ENCODE results near the gene PPP2R2C. TPM values are rescaled to one million over a fixed set of nuclear protein-coding genes. Genes with fewer than 3 reads are reported as not detected.

The PPP2R2C gene
- total and polyA plus RNA-seq, 12 donors, result 0.14 to 10.6 (median 4.2) TPM

DNA sequence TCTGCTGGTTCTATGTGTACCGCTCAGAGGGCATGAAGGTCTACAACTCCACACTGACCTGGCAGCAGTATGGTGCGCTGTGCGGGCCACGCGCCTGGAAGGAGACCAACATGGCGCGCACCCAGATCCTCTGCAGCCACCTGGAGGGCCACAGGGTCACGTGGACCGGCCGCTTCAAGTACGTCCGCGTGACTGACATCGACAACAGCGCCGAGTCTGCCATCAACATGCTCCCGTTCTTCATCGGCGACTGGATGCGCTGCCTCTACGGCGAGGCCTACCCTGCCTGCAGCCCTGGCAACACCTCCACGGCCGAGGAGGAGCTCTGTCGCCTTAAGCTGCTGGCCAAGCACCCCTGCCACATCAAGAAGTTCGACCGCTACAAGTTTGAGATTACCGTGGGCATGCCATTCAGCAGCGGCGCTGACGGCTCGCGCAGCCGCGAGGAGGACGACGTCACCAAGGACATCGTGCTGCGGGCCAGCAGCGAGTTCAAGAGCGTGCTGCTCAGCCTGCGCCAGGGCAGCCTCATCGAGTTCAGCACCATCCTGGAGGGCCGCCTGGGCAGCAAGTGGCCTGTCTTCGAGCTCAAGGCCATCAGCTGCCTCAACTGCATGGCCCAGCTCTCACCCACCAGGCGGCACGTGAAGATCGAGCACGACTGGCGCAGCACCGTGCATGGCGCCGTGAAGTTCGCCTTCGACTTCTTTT is 170.5 kb downstream of the PPP2R2C start:
- WGBS, 2 donors, result 96 to 98% methylated on average over 55 of the region's 55 CpGs
- no peak for DNase-seq
- Histone ChIP-seq H3K27me3 (peaks cover 0 to under 1% (median 0%) of the 10 kb centered on the region in 7 donors), H3K27ac (no peak overlapping the region), H3K4me1 (no peaks in the 10 kb centered on the region), H3K9me3 (no peaks in the 10 kb centered on the region), H3K4me3 (no peak overlapping the region), H3K36me3 (peaks cover 0 to 73% (median 30%) of the 10 kb centered on the region in 9 donors)
- TF ChIP-seq, protein P1, sequence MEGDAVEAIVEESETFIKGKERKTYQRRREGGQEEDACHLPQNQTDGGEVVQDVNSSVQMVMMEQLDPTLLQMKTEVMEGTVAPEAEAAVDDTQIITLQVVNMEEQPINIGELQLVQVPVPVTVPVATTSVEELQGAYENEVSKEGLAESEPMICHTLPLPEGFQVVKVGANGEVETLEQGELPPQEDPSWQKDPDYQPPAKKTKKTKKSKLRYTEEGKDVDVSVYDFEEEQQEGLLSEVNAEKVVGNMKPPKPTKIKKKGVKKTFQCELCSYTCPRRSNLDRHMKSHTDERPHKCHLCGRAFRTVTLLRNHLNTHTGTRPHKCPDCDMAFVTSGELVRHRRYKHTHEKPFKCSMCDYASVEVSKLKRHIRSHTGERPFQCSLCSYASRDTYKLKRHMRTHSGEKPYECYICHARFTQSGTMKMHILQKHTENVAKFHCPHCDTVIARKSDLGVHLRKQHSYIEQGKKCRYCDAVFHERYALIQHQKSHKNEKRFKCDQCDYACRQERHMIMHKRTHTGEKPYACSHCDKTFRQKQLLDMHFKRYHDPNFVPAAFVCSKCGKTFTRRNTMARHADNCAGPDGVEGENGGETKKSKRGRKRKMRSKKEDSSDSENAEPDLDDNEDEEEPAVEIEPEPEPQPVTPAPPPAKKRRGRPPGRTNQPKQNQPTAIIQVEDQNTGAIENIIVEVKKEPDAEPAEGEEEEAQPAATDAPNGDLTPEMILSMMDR (IDR thresholded peaks at IDR 0.05), result no peak
- intact Hi-C loops (cut with DNase I), result no loop called here
- no peak for ATAC-seq

- no peaks in the 10 kb centered on the region for H3K9me3 ChIP-seq
- no peak overlapping the region for H3K4me3 ChIP-seq
- H3K27me3 ChIP-seq, result no peaks in the 10 kb centered on the region
- no peaks in the 10 kb centered on the region for H3K4me1 ChIP-seq
- no peak for DNase-seq
- TF ChIP-seq, protein P1 (IDR thresholded peaks at IDR 0.05), result no peak
- intact Hi-C loops (cut with DNase I), result no loop called here
- 94% methylated on average over 35 of the region's 35 CpGs for WGBS, 2 donors
- H3K27ac ChIP-seq, result no peak overlapping the region
- H3K36me3 ChIP-seq, result peaks cover 0 to 80% (median 30%) of the 10 kb centered on the region in 9 donors
- peak in 1 of 8 donors; percentile 10 for ATAC-seq
These were observed 171.2 kb downstream of the PPP2R2C start for GRCh38 chr4:6301051-6301731.

DNA sequence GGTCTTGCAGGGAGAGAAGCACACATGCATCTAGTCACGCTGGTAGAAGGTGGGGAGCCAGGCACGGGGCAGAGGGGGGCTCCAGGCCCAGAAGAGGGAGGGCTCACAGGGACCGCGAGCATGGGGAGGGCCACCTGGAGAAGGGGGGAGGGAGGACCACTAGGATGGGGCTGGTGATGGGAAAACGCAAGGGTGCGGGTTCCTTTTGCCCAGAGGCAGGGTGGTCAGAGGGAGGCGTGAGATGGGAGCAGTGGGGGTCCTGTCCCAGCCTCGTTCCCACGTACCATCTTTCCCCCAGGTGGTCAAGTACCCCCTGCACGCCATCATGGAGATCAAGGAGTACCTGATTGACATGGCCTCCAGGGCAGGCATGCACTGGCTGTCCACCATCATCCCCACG is 172.1 kb downstream of the PPP2R2C start:
- Histone ChIP-seq H3K27ac (no peak overlapping the region), H3K9me3 (no peaks in the 10 kb centered on the region), H3K4me3 (no peak overlapping the region), H3K27me3 (no peaks in the 10 kb centered on the region), H3K36me3 (peaks cover 4 to 88% (median 33%) of the 10 kb centered on the region in 9 donors), H3K4me1 (no peaks in the 10 kb centered on the region)
- ATAC-seq (no peak), DNase-seq (no peak)
- WGBS, 2 donors, result 91 to 94% methylated on average over 11 of the region's 11 CpGs
- TF ChIP-seq, protein P1 (IDR thresholded peaks at IDR 0.05), result no peak
- intact Hi-C loops (cut with DNase I), result no loop called here

GRCh38 chr4:6299875-6300274 is 172.5 kb downstream of the PPP2R2C start:
- Histone ChIP-seq H3K9me3 (no peaks in the 10 kb centered on the region), H3K27ac (no peak overlapping the region), H3K36me3 (peaks cover 4 to 93% (median 38%) of the 10 kb centered on the region in 9 donors), H3K4me1 (no peaks in the 10 kb centered on the region), H3K27me3 (no peaks in the 10 kb centered on the region), H3K4me3 (no peak overlapping the region)
- ATAC-seq (no peak), DNase-seq (no peak)
- WGBS, 2 donors, result 89 to 94% methylated on average over 12 of the region's 12 CpGs
- intact Hi-C loops (cut with DNase I), result no loop called here
- TF ChIP-seq, protein P1 (IDR thresholded peaks at IDR 0.05), result no peak
